IMR-90 (cell line): ENCODE results near the gene MRPL38.

Experiments
- CEBPB ChIP-seq: IDR thresholded peaks from 2 replicates; pipeline ENCODE4 v1.6.1; 2012; ENCODE audit warnings: low read depth, low read length, improper control_type of control experiment
- FOS ChIP-seq: fragments of 150-350 bp; IDR thresholded peaks from 2 replicates; pipeline ENCODE4 v1.6.1; 2016; ENCODE audit warnings: low read depth, low read length
- MXI1 ChIP-seq: IDR thresholded peaks from 2 replicates; pipeline ENCODE4 v1.6.1; 2012; ENCODE audit warnings: low read depth, mild to moderate bottlenecking, low read length, moderate library complexity, borderline replicate concordance
- POLR2A ChIP-seq: IDR thresholded peaks from 2 replicates; pipeline ENCODE4 v1.6.1; 2012; ENCODE audit warnings: mild to moderate bottlenecking, low read depth, low read length
- RFX5 ChIP-seq: IDR thresholded peaks from 2 replicates; pipeline ENCODE4 v1.8.0; 2012; ENCODE audit warnings: low read depth, mild to moderate bottlenecking, low read length, moderate library complexity
- USF2 ChIP-seq: fragments of 150-350 bp; IDR thresholded peaks from 2 replicates; pipeline ENCODE4 v1.6.1; 2017; ENCODE audit warnings: mild to moderate bottlenecking, antibody characterized with exemption, low read length, low read depth
- TF ChIP-seq, protein P1 (sequence below): conservative IDR thresholded peaks from 2 replicates; pipeline ENCODE4 v1.5.1; 2012; ENCODE audit warnings: mild to moderate bottlenecking, low read depth, low read length, improper control_type of control experiment

DNA sequence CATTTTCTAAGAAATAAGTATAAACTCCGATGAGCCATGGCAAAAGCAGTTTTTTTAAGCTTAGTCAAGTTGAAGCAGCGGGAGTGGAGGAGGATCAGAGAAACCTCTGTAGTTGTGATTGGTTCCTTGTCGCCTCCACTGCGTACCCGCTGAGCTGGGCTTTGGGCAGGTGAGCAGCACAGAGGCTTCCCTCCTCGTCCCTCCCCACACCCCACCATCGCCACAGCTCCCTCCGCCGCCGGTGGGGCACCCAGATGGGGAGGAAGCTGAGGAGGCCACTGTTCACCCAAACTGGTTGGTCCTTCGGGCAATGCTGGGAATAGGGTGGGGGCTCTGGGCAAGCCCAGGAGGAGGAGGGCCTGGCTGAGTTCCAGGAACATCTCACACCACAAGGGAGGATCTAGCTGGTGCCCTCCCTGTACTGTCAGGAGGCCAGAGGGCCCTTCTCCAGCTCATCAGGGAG, 5.2 kb upstream of the MRPL38 start:
- no peak for TF ChIP-seq POLR2A
- TF ChIP-seq CEBPB: no peak
- TF ChIP-seq, protein P1, sequence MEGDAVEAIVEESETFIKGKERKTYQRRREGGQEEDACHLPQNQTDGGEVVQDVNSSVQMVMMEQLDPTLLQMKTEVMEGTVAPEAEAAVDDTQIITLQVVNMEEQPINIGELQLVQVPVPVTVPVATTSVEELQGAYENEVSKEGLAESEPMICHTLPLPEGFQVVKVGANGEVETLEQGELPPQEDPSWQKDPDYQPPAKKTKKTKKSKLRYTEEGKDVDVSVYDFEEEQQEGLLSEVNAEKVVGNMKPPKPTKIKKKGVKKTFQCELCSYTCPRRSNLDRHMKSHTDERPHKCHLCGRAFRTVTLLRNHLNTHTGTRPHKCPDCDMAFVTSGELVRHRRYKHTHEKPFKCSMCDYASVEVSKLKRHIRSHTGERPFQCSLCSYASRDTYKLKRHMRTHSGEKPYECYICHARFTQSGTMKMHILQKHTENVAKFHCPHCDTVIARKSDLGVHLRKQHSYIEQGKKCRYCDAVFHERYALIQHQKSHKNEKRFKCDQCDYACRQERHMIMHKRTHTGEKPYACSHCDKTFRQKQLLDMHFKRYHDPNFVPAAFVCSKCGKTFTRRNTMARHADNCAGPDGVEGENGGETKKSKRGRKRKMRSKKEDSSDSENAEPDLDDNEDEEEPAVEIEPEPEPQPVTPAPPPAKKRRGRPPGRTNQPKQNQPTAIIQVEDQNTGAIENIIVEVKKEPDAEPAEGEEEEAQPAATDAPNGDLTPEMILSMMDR: no peak
- TF ChIP-seq RFX5: no peak
- TF ChIP-seq FOS: no peak
- TF ChIP-seq USF2: no peak
- no peak for TF ChIP-seq MXI1
